ENCODE data around the gene HRH2. TPM values are rescaled to one million over a fixed set of nuclear protein-coding genes. Genes with fewer than 3 reads are reported as not detected.
"Not testable (repeated sequence)": the region's sequence is repeated elsewhere in the genome, so short reads cannot be mapped to it uniquely, and the experiment has no call there.

HRH2 gene
- total and polyA plus RNA-seq, 3 experiments from 2014 or later = 1.3 to 29.6 (median 28.9) TPM

- CTCF ChIA-PET = not testable (repeated sequence)
Observed at GRCh38 chr5:175616527-175616926, 41.3 kb upstream of the HRH2 start.

GRCh38 chr5:175617447-175617846 lies 40.4 kb upstream of the HRH2 start:
- POLR2A ChIA-PET = no interaction called here
- Histone ChIP-seq H3K27me3 (ENCODE audit: insufficient read depth, low read length, poor library complexity, severe bottlenecking) (no peaks in the 10 kb centered on the region), H3K9me3 (ENCODE audit: low read length) (no peaks in the 10 kb centered on the region), H3K4me1 (ENCODE audit: insufficient read depth, low read length) (no peaks in the 10 kb centered on the region), H3K36me3 (ENCODE audit: insufficient read depth, low read length) (no peaks in the 10 kb centered on the region), H3K4me3 (ENCODE audit: low read length) (no peak overlapping the region), H3K27ac (ENCODE audit: low read depth, low read length) (no peak overlapping the region)
- peaks cover 0 to 11% (median 0%) of the 10 kb centered on the region in 3 donors for H3K36me3 Mint-ChIP-seq
- no peaks in the 10 kb centered on the region for H3K4me1 Mint-ChIP-seq
- H3K9me3 Mint-ChIP-seq = peaks cover 0 to 4% (median 0%) of the 10 kb centered on the region in 5 donors
- H3K27ac Mint-ChIP-seq = no peak overlapping the region
- no peak overlapping the region for H3K4me3 Mint-ChIP-seq
- CTCF ChIA-PET = no interaction called here
- peaks cover 2 to 25% of the 10 kb centered on the region in 2 donors for H3K27me3 Mint-ChIP-seq
- no peak for DNase-seq

More at GRCh38 chr5:175616527-175616926, 41.3 kb upstream of the HRH2 start:
- peaks cover 4 to 30% of the 10 kb centered on the region in 2 donors for H3K27me3 Mint-ChIP-seq
- H3K36me3 Mint-ChIP-seq; H3K9me3 Mint-ChIP-seq; H3K27me3 ChIP-seq (ENCODE audit: insufficient read depth, low read length, poor library complexity, severe bottlenecking); H3K4me1 ChIP-seq (ENCODE audit: insufficient read depth, low read length); H3K4me1 Mint-ChIP-seq; H3K9me3 ChIP-seq (ENCODE audit: low read length); POLR2A ChIA-PET; H3K4me3 Mint-ChIP-seq; H3K27ac Mint-ChIP-seq; H3K4me3 ChIP-seq (ENCODE audit: low read length); DNase-seq; H3K27ac ChIP-seq (ENCODE audit: low read depth, low read length); H3K36me3 ChIP-seq (ENCODE audit: insufficient read depth, low read length): not testable (repeated sequence)

GRCh38 chr5:175620527-175620926 lies 37.3 kb upstream of the HRH2 start:
- H3K27ac ChIP-seq (ENCODE audit: low read depth, low read length) = no peak overlapping the region
- no peaks in the 10 kb centered on the region for H3K27me3 ChIP-seq (ENCODE audit: insufficient read depth, low read length, poor library complexity, severe bottlenecking)
- Mint-ChIP-seq H3K9me3 (peaks cover 0 to 6% (median 2%) of the 10 kb centered on the region in 5 donors), H3K4me3 (no peak overlapping the region), H3K36me3 (peaks cover 0 to 10% (median 0%) of the 10 kb centered on the region in 3 donors), H3K27me3 (peaks cover 2 to 12% of the 10 kb centered on the region in 2 donors), H3K4me1 (no peaks in the 10 kb centered on the region), H3K27ac (no peak overlapping the region)
- no peak overlapping the region for H3K4me3 ChIP-seq (ENCODE audit: low read length)
- H3K4me1 ChIP-seq (ENCODE audit: insufficient read depth, low read length) = no peaks in the 10 kb centered on the region
- no peak for DNase-seq
- POLR2A ChIA-PET = no interaction called here
- CTCF ChIA-PET = no interaction called here
- H3K36me3 ChIP-seq (ENCODE audit: insufficient read depth, low read length) = no peaks in the 10 kb centered on the region
- no peaks in the 10 kb centered on the region for H3K9me3 ChIP-seq (ENCODE audit: low read length)

- Mint-ChIP-seq H3K36me3 (peaks cover 0 to 20% (median 0%) of the 10 kb centered on the region in 3 donors), H3K9me3 (peaks cover 0 to 15% (median 8%) of the 10 kb centered on the region in 5 donors), H3K4me3 (no peak overlapping the region), H3K27me3 (peaks cover 2 to 17% of the 10 kb centered on the region in 2 donors), H3K4me1 (no peaks in the 10 kb centered on the region), H3K27ac (no peak overlapping the region)
- Histone ChIP-seq H3K27ac (ENCODE audit: low read depth, low read length) (no peak overlapping the region), H3K4me3 (ENCODE audit: low read length) (no peak overlapping the region), H3K4me1 (ENCODE audit: insufficient read depth, low read length) (no peaks in the 10 kb centered on the region), H3K9me3 (ENCODE audit: low read length) (no peaks in the 10 kb centered on the region), H3K36me3 (ENCODE audit: insufficient read depth, low read length) (no peaks in the 10 kb centered on the region), H3K27me3 (ENCODE audit: insufficient read depth, low read length, poor library complexity, severe bottlenecking) (no peaks in the 10 kb centered on the region)
- ChIA-PET CTCF (no interaction called here), POLR2A (no interaction called here)
- DNase-seq = no peak
Observed at GRCh38 chr5:175621971-175622370, 35.9 kb upstream of the HRH2 start.

- Mint-ChIP-seq H3K4me1 (no peaks in the 10 kb centered on the region), H3K27me3 (peaks cover 6 to 17% of the 10 kb centered on the region in 2 donors), H3K4me3 (no peak overlapping the region), H3K27ac (no peak overlapping the region), H3K9me3 (peaks cover 0 to 15% (median 8%) of the 10 kb centered on the region in 5 donors), H3K36me3 (peaks cover 0 to 20% (median 0%) of the 10 kb centered on the region in 3 donors)
- Histone ChIP-seq H3K27me3 (ENCODE audit: insufficient read depth, low read length, poor library complexity, severe bottlenecking) (no peaks in the 10 kb centered on the region), H3K4me3 (ENCODE audit: low read length) (no peak overlapping the region), H3K27ac (ENCODE audit: low read depth, low read length) (no peak overlapping the region), H3K9me3 (ENCODE audit: low read length) (no peaks in the 10 kb centered on the region), H3K4me1 (ENCODE audit: insufficient read depth, low read length) (no peaks in the 10 kb centered on the region), H3K36me3 (ENCODE audit: insufficient read depth, low read length) (no peaks in the 10 kb centered on the region)
- POLR2A ChIA-PET = no interaction called here
- no peak for DNase-seq
- CTCF ChIA-PET = no interaction called here
Observed at GRCh38 chr5:175623088-175623487, 34.8 kb upstream of the HRH2 start.

- peaks cover 0 to 20% (median 0%) of the 10 kb centered on the region in 3 donors for H3K36me3 Mint-ChIP-seq
- no peak overlapping the region for H3K27ac Mint-ChIP-seq
- CTCF ChIA-PET = interaction anchor here (0.6 kb wide), 1 partner anchor 208 kb away, joined by 4 read pairs; no protein-coding TSS in a partner anchor
- H3K4me1 ChIP-seq (ENCODE audit: insufficient read depth, low read length) = no peaks in the 10 kb centered on the region
- no peak overlapping the region for H3K4me3 Mint-ChIP-seq
- POLR2A ChIA-PET = no interaction called here
- H3K9me3 ChIP-seq (ENCODE audit: low read length) = no peaks in the 10 kb centered on the region
- H3K27me3 ChIP-seq (ENCODE audit: insufficient read depth, low read length, poor library complexity, severe bottlenecking) = no peaks in the 10 kb centered on the region
- H3K36me3 ChIP-seq (ENCODE audit: insufficient read depth, low read length) = no peaks in the 10 kb centered on the region
- no peak overlapping the region for H3K27ac ChIP-seq (ENCODE audit: low read depth, low read length)
- H3K4me3 ChIP-seq (ENCODE audit: low read length) = no peak overlapping the region
- no peak for DNase-seq
- H3K27me3 Mint-ChIP-seq = peaks cover 11 to 24% of the 10 kb centered on the region in 2 donors
- peaks cover 0 to 18% (median 8%) of the 10 kb centered on the region in 5 donors for H3K9me3 Mint-ChIP-seq
- no peaks in the 10 kb centered on the region for H3K4me1 Mint-ChIP-seq
Observed at GRCh38 chr5:175624316-175624715, 33.6 kb upstream of the HRH2 start.

GRCh38 chr5:175627005-175627404 lies 30.9 kb upstream of the HRH2 start:
- POLR2A ChIA-PET = no interaction called here
- H3K27ac Mint-ChIP-seq = no peak overlapping the region

GRCh38 chr5:175627739-175628138 lies 30.1 kb upstream of the HRH2 start:
- ChIA-PET POLR2A (no interaction called here), CTCF (no interaction called here)
- H3K27me3 ChIP-seq (ENCODE audit: insufficient read depth, low read length, poor library complexity, severe bottlenecking) = no peaks in the 10 kb centered on the region
- no peaks in the 10 kb centered on the region for H3K4me1 ChIP-seq (ENCODE audit: insufficient read depth, low read length)
- no peak for DNase-seq
- Mint-ChIP-seq H3K27ac (no peak overlapping the region), H3K4me3 (no peak overlapping the region), H3K36me3 (peaks cover 0 to 25% (median 2%) of the 10 kb centered on the region in 3 donors), H3K4me1 (no peaks in the 10 kb centered on the region), H3K9me3 (peaks cover 3 to 18% (median 14%) of the 10 kb centered on the region in 5 donors), H3K27me3 (peaks cover 12 to 23% of the 10 kb centered on the region in 2 donors)
- no peak overlapping the region for H3K4me3 ChIP-seq (ENCODE audit: low read length)
- no peak overlapping the region for H3K27ac ChIP-seq (ENCODE audit: low read depth, low read length)
- no peaks in the 10 kb centered on the region for H3K9me3 ChIP-seq (ENCODE audit: low read length)
- H3K36me3 ChIP-seq (ENCODE audit: insufficient read depth, low read length) = no peaks in the 10 kb centered on the region

More at GRCh38 chr5:175627005-175627404, 30.9 kb upstream of the HRH2 start:
- Histone ChIP-seq H3K4me1 (ENCODE audit: insufficient read depth, low read length) (no peaks in the 10 kb centered on the region), H3K27me3 (ENCODE audit: insufficient read depth, low read length, poor library complexity, severe bottlenecking) (no peaks in the 10 kb centered on the region), H3K36me3 (ENCODE audit: insufficient read depth, low read length) (no peaks in the 10 kb centered on the region), H3K27ac (ENCODE audit: low read depth, low read length) (no peak overlapping the region), H3K4me3 (ENCODE audit: low read length) (no peak overlapping the region), H3K9me3 (ENCODE audit: low read length) (no peaks in the 10 kb centered on the region)
- H3K36me3 Mint-ChIP-seq = peaks cover 0 to 25% (median 2%) of the 10 kb centered on the region in 3 donors
- H3K4me3 Mint-ChIP-seq = no peak overlapping the region
- DNase-seq = no peak
- peaks cover 12 to 24% of the 10 kb centered on the region in 2 donors for H3K27me3 Mint-ChIP-seq
- no peaks in the 10 kb centered on the region for H3K4me1 Mint-ChIP-seq
- H3K9me3 Mint-ChIP-seq = peaks cover 3 to 20% (median 14%) of the 10 kb centered on the region in 5 donors
- CTCF ChIA-PET = no interaction called here

Measured in CD8-positive, alpha-beta memory T cell (primary cell).